ENCODE measurements around the gene PDE3A. TPM values are rescaled to one million over a fixed set of nuclear protein-coding genes. Genes with fewer than 3 reads are reported as not detected.

PDE3A gene
- total RNA-seq, 6 experiments from 2014 or later = 0.79 to 2.4 (median 1.3) TPM

GRCh38 chr12:20578142-20578541 lies 209.8 kb downstream of the PDE3A start:
- H3K27ac ChIP-seq = no peak overlapping the region
- intact Hi-C loops (cut with DNase I) = no loop called here
- WGBS (ENCODE audit: insufficient coverage, low coverage, low lambda C conversion rate, missing lambda C conversion rate) = 61% methylated on average over 6 of the region's 7 CpGs

DNA sequence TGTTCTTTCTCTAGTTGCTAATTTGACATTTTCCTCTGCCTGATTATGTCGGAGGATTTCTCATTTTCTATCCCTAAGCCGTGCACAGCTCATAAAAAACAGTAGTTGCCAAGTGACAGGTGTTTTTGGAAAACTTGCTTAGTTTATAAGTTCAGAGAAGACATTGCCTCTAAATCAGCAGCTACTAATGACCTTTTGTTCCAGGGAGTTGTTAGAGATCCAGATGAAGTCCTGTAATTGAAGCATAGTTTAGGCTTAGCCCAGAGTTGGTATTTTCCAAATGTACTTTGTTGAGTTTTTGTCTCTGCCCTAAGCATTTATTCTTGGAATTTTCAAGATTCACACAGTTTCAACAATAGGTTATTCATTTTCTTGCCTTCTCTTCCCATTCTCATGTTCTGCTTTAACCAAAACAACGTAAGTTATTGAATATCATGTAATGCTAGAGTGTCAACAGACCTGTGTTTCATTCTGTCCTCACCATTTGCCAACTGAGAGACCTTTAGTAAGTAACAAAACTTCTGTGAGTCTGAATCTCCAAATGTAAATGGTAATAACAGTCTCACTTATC lies 216.8 kb downstream of the PDE3A start:
- DNase-seq (no peak), ATAC-seq (no peak)
- WGBS (ENCODE audit: insufficient coverage, low coverage, low lambda C conversion rate, missing lambda C conversion rate) = 59% methylated on average over 3 of the region's 3 CpGs
- no peak overlapping the region for H3K4me3 ChIP-seq
- no peak overlapping the region for H3K27ac ChIP-seq
- H3K9me3 ChIP-seq = no peaks in the 10 kb centered on the region
- no peak for TF ChIP-seq POLR2A (IDR thresholded peaks at IDR 0.05)
- TF ChIP-seq CTCF (IDR thresholded peaks at IDR 0.05) = no peak
- intact Hi-C loops (cut with DNase I) = no loop called here
- no peaks in the 10 kb centered on the region for H3K36me3 ChIP-seq
- H3K4me1 ChIP-seq = no peaks in the 10 kb centered on the region
- no peaks in the 10 kb centered on the region for H3K27me3 ChIP-seq

More at GRCh38 chr12:20578142-20578541, 209.8 kb downstream of the PDE3A start:
- TF ChIP-seq POLR2A (IDR thresholded peaks at IDR 0.05) (no peak), CTCF (IDR thresholded peaks at IDR 0.05) (no peak)
- Histone ChIP-seq H3K4me1 (no peaks in the 10 kb centered on the region), H3K9me3 (no peaks in the 10 kb centered on the region), H3K36me3 (no peaks in the 10 kb centered on the region), H3K27me3 (no peaks in the 10 kb centered on the region), H3K4me3 (no peak overlapping the region)
- no peak for ATAC-seq
- DNase-seq = no peak

DNA sequence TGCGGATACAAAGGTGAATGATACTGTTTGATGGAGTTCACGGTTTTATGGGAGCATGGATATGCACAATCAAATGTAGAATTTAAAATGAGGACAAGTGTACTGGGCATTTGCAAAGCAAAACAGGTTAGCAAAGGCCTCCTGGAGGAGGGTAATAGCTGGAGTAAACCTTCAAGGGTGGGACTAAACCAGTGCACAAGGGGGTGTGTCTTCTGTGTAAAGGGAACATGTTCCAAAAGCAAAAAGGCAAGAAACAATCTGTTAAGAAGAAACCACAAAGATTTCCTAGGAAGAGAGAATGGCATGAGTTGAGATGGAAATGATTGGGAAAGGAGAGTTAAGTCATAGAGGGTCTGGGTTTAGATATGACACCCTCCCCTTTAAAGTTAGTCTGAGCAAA lies 217.6 kb downstream of the PDE3A start:
- intact Hi-C loops (cut with DNase I) = no loop called here
- TF ChIP-seq POLR2A (IDR thresholded peaks at IDR 0.05) (no peak), CTCF (IDR thresholded peaks at IDR 0.05) (no peak)
- ATAC-seq (no peak), DNase-seq (no peak)
- Histone ChIP-seq H3K9me3 (no peaks in the 10 kb centered on the region), H3K4me3 (no peak overlapping the region), H3K4me1 (no peaks in the 10 kb centered on the region), H3K27me3 (no peaks in the 10 kb centered on the region), H3K27ac (no peak overlapping the region), H3K36me3 (no peaks in the 10 kb centered on the region)
- WGBS (ENCODE audit: insufficient coverage, low coverage, low lambda C conversion rate, missing lambda C conversion rate) = 85% methylated on average over 2 of the region's 2 CpGs

- Histone ChIP-seq H3K4me3 (no peak overlapping the region), H3K4me1 (no peaks in the 10 kb centered on the region), H3K9me3 (no peaks in the 10 kb centered on the region), H3K27ac (no peak overlapping the region), H3K27me3 (no peaks in the 10 kb centered on the region), H3K36me3 (no peaks in the 10 kb centered on the region)
- intact Hi-C loops (cut with DNase I) = no loop called here
- DNase-seq = no peak
- WGBS (ENCODE audit: insufficient coverage, low coverage, low lambda C conversion rate, missing lambda C conversion rate) = 58% methylated on average over 3 of the region's 3 CpGs
- no peak for TF ChIP-seq CTCF (IDR thresholded peaks at IDR 0.05)
- TF ChIP-seq POLR2A (IDR thresholded peaks at IDR 0.05) = no peak
- ATAC-seq = no peak
Measured at GRCh38 chr12:20588042-20588441, 219.7 kb downstream of the PDE3A start.

- no peak overlapping the region for H3K4me3 ChIP-seq
- H3K4me1 ChIP-seq = no peaks in the 10 kb centered on the region
- TF ChIP-seq CTCF (IDR thresholded peaks at IDR 0.05) = no peak
- TF ChIP-seq POLR2A (IDR thresholded peaks at IDR 0.05) = no peak
- H3K27me3 ChIP-seq = no peaks in the 10 kb centered on the region
- no peak overlapping the region for H3K27ac ChIP-seq
- no peaks in the 10 kb centered on the region for H3K9me3 ChIP-seq
- DNase-seq = no peak
- intact Hi-C loops (cut with DNase I) = no loop called here
- WGBS (ENCODE audit: insufficient coverage, low coverage, low lambda C conversion rate, missing lambda C conversion rate) = 65% methylated on average over 3 of the region's 3 CpGs
- H3K36me3 ChIP-seq = no peaks in the 10 kb centered on the region
- ATAC-seq = no peak
Measured at GRCh38 chr12:20590570-20590969, 222.2 kb downstream of the PDE3A start.
